Measurements from ENCODE around the gene LIN37.

Gene LIN37

GRCh38 chr19:35712567-35713505, 35.5 kb upstream of the LIN37 start:
- H3K4me3 ChIP-seq (ENCODE audit: low read depth, low read length) = no peak overlapping the region
- DNase-seq (ENCODE audit: low read depth) = no peak
- TF ChIP-seq CTCF (conservative IDR thresholded peaks at IDR 0.05; ENCODE audit: low read depth, low read length) = no peak

- H3K4me3 ChIP-seq (ENCODE audit: low read depth, low read length) = no peak overlapping the region
- no peak for TF ChIP-seq CTCF (conservative IDR thresholded peaks at IDR 0.05; ENCODE audit: low read depth, low read length)
- no peak for DNase-seq (ENCODE audit: low read depth)
These were observed 34.9 kb upstream of the LIN37 start for GRCh38 chr19:35713506-35713850.

DNA sequence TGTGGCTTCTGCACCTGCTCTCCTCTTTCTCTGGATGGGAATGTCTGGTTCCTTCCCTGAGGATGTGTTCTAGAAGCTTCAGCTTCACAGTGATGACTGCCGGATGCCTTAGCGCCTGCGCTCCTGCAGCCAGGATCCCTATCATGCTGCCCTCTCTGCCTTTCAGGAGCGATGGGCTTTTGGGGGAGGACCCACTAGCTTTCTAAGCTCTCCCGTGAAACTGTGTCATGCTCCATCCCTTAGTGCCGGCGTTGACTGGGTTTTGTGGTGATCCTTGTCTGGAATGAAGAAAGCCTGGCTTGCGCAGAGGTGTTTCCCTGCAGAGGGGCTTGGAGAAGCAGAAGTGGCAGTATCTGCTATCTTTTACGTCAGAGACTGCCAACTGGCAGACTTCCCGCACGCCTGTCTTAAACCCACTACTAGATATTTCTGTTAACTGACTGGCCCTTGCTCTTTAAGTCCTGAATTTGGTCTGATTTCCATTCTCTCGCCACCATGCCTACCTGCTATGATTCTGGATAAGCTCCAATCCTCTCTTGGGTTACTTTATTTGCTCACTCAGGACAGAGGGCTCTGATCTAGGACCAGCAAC, 34.4 kb upstream of the LIN37 start:
- no peak overlapping the region for H3K4me3 ChIP-seq (ENCODE audit: low read depth, low read length)
- no peak for TF ChIP-seq CTCF (conservative IDR thresholded peaks at IDR 0.05; ENCODE audit: low read depth, low read length)
- no peak for DNase-seq (ENCODE audit: low read depth)

GRCh38 chr19:35714601-35715354, 33.6 kb upstream of the LIN37 start:
- no peak for DNase-seq (ENCODE audit: low read depth)
- H3K4me3 ChIP-seq (ENCODE audit: low read depth, low read length) = no peak overlapping the region
- no peak for TF ChIP-seq CTCF (conservative IDR thresholded peaks at IDR 0.05; ENCODE audit: low read depth, low read length)

GRCh38 chr19:35715355-35715809, 33.0 kb upstream of the LIN37 start:
- DNase-seq (ENCODE audit: low read depth) = no peak
- no peak overlapping the region for H3K4me3 ChIP-seq (ENCODE audit: low read depth, low read length)
- no peak for TF ChIP-seq CTCF (conservative IDR thresholded peaks at IDR 0.05; ENCODE audit: low read depth, low read length)

- DNase-seq (ENCODE audit: low read depth) = peak; percentile 41
- no peak for TF ChIP-seq CTCF (conservative IDR thresholded peaks at IDR 0.05; ENCODE audit: low read depth, low read length)
- peak overlapping the region; percentile 85 for H3K4me3 ChIP-seq (ENCODE audit: low read depth, low read length)
These were observed 32.2 kb upstream of the LIN37 start for GRCh38 chr19:35715981-35716800.
